ENCODE data around the gene PITPNM3.

GRCh38 chr17:6588165-6588564, 31.8 kb upstream of the PITPNM3 start:
- TF ChIP-seq CTCF (IDR thresholded peaks at IDR 0.05) (no peak), POLR2A (IDR thresholded peaks at IDR 0.05) (no peak)
